Fibroblast of pulmonary artery (primary cell): ENCODE data around the gene ARHGAP42.

Experiments used
- DNase-seq: peaks from one replicate; pipeline ENCODE4 v3.0.0-alpha.2; 2010; ENCODE audit warnings: low read depth
- H3K4me3 ChIP-seq: replicated peaks from 2 replicates; pipeline ENCODE4 v1.5.1; 2011; ENCODE audit warnings: low read depth, mild to moderate bottlenecking, control low read depth, low read length, moderate library complexity
- TF ChIP-seq, protein P1 (sequence below): IDR thresholded peaks from 2 replicates; pipeline ENCODE4 v1.5.1; 2011; ENCODE audit warnings: mild to moderate bottlenecking, control low read depth, low read length, inconsistent platforms; ENCODE audit errors: missing control alignments

ARHGAP42 gene

DNA sequence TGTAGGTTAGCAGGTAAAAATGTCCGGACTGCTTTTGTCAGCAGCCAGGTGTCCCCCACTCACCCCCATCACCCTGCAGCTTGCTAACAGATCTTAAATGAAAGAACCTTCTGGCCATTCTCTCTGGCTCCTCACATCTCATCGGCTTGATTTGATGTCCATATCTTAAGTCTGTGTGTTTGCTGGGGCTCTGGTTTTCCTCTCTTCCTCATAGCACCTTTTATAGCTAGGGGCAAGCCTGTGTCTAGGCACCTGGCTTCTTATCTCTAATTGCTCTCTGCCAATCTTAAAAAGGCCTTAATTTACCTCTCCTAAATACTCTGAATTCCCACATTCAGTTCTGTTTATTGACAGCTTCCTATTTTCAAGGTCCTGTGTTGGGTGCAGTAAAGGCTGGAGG lies 72.0 kb downstream of the ARHGAP42 start:
- TF ChIP-seq, protein P1, sequence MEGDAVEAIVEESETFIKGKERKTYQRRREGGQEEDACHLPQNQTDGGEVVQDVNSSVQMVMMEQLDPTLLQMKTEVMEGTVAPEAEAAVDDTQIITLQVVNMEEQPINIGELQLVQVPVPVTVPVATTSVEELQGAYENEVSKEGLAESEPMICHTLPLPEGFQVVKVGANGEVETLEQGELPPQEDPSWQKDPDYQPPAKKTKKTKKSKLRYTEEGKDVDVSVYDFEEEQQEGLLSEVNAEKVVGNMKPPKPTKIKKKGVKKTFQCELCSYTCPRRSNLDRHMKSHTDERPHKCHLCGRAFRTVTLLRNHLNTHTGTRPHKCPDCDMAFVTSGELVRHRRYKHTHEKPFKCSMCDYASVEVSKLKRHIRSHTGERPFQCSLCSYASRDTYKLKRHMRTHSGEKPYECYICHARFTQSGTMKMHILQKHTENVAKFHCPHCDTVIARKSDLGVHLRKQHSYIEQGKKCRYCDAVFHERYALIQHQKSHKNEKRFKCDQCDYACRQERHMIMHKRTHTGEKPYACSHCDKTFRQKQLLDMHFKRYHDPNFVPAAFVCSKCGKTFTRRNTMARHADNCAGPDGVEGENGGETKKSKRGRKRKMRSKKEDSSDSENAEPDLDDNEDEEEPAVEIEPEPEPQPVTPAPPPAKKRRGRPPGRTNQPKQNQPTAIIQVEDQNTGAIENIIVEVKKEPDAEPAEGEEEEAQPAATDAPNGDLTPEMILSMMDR = no peak
- no peak overlapping the region for H3K4me3 ChIP-seq
- no peak for DNase-seq

DNA sequence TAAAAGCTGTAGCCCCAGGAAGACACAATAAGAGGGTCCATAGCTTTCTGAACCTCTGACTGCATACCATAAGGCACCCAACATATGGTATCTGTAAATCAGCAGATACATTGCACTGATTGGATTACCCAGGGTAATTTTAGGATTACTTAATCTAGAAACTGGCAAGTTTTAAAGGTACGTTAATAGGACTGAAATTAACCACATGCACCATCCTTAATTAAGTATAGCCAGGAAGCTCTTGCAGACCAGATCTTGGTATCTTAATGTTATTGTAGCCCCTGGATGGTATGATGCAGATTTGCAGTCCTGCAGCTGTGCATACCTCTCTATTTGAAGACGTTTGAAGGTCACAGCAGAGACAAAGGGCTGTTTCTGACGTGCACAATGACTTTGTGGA lies 72.8 kb downstream of the ARHGAP42 start:
- no peak for DNase-seq
- TF ChIP-seq, protein P1 = no peak
- H3K4me3 ChIP-seq = no peak overlapping the region

DNA sequence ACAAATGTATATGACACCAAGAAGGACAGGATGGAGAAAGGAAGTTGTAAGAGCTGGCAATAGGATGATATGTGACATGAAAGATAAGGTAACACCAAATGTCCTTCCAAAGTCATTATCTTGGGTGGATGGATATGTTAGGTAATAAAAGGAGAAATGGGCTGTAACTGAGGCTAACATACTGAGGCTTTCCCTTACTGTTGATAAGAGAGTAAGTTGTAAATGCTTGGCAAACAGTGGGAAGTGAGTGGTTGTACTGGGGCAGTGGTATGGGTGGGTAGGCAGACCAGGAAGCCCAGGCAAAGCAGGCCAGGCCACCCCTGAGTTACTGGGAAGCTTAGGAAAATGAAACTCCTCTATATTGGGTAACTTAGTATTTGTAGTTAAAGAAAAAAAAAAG lies 73.7 kb downstream of the ARHGAP42 start:
- TF ChIP-seq, protein P1 = no peak
- H3K4me3 ChIP-seq = no peak overlapping the region
- DNase-seq = no peak

DNA sequence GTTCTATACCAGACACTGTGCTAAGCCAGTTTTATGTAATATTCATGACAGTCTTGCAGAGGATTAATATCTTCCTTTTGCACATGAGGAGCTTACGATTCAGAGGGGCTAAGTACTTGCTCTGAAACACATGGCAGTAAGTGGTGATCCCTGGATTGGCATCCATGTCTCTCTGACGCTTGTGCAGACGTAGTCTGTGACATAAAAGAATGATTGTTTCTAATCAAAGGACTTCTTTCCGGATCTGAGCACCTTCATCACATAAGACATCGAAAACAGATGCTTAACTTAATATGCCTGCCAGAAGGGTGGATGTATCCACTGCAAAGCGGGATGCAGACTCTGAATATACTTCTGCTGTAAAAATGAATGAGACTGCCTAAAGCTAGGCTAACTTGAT lies 74.8 kb downstream of the ARHGAP42 start:
- DNase-seq = no peak
- no peak overlapping the region for H3K4me3 ChIP-seq
- TF ChIP-seq, protein P1 = no peak

DNA sequence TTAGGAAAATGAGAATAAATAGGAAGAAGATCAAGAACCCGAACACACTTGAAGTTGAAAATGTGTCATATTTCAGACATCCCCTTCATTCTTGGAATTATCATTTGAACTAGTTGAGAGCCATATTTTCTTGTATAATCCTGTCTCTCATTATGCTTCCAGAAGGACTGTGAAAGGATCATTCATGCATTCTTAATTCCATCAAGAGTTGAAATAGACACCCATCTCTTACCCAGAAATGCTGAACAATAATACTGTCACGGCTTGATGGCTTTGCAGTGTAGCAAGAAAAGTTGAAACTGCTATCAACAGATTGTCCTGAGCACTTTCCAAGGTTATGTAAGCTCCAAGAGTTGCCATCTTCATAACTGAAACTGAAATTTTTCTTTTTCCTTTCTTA lies 79.7 kb downstream of the ARHGAP42 start:
- no peak overlapping the region for H3K4me3 ChIP-seq
- TF ChIP-seq, protein P1 = no peak
- DNase-seq = no peak

DNA sequence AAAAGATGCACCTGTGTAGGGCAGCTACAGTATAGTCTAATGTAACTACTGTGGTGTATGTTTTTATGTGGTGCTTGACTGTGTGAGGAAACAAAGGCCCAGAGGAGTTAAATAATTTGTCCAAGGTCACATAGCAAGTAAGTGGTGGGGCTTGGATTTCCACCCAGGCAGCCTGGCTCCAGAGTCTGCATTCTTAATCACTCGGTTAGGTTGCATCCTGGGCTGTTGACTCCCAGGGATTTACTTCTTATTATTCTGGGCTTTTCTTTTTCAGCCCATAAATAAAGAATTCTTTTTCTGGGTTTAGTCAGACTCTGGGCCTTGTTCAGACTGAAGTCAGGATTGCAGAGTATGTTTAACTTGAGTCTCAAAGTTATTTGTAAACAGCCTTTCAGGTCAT lies 82.1 kb downstream of the ARHGAP42 start:
- TF ChIP-seq, protein P1 = no peak
- no peak overlapping the region for H3K4me3 ChIP-seq
- DNase-seq = no peak

DNA sequence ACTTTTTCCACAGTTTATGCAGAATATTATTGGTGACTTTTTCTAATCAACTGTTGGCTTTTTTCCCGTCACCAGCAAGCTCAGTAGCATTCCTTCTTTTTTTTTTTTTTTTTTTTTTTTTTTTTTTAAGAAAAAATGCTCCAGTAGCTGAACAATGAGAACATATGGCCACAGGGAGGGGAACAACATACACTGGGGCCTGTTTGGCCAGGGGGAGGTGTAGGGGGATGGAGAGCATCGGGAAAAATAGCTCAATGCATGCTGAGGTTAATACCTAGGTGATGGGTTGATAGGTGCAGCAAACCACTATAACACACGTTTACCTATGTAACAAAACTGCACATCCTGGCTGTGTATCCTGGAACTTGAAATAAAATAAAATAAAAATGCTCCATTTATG lies 82.5 kb downstream of the ARHGAP42 start:
- no peak overlapping the region for H3K4me3 ChIP-seq
- no peak for DNase-seq
- TF ChIP-seq, protein P1 = no peak
